Measurements from ENCODE around the gene BAMBI.

DNA sequence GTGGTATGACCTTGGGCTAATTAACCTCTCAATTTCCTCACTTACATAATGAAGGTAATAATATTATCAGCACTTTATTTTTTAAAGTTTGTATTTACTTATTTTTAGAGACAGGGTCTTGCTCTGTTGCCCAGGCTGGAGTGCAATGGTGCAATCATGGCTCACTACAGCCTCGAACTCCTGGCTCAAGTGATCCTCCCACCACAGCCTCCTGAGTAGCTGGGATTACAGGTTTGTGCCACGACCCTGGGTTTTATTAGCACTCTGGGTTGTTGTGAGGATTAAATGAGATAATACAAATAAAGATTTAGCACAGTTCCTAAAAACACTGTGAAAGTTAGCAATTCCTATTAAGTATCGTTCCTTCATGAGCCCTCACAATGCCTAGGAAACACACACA lies 14.7 kb downstream of the BAMBI start:
- TF ChIP-seq, protein P1, sequence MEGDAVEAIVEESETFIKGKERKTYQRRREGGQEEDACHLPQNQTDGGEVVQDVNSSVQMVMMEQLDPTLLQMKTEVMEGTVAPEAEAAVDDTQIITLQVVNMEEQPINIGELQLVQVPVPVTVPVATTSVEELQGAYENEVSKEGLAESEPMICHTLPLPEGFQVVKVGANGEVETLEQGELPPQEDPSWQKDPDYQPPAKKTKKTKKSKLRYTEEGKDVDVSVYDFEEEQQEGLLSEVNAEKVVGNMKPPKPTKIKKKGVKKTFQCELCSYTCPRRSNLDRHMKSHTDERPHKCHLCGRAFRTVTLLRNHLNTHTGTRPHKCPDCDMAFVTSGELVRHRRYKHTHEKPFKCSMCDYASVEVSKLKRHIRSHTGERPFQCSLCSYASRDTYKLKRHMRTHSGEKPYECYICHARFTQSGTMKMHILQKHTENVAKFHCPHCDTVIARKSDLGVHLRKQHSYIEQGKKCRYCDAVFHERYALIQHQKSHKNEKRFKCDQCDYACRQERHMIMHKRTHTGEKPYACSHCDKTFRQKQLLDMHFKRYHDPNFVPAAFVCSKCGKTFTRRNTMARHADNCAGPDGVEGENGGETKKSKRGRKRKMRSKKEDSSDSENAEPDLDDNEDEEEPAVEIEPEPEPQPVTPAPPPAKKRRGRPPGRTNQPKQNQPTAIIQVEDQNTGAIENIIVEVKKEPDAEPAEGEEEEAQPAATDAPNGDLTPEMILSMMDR (IDR thresholded peaks at IDR 0.05): no peak
- TF ChIP-seq POLR2A (IDR thresholded peaks at IDR 0.05): no peak
